GM18508 (cell line): Measurements from ENCODE around the gene MLANA.

Experiments
- ATAC-seq: cut with Tn5 transposase; IDR thresholded peaks from one replicate; pipeline ENCODE4 v1.9.1; 2021; ENCODE audit warnings: moderate number of reproducible peaks; ENCODE audit not compliant: insufficient read depth, unreplicated experiment

Gene MLANA

DNA sequence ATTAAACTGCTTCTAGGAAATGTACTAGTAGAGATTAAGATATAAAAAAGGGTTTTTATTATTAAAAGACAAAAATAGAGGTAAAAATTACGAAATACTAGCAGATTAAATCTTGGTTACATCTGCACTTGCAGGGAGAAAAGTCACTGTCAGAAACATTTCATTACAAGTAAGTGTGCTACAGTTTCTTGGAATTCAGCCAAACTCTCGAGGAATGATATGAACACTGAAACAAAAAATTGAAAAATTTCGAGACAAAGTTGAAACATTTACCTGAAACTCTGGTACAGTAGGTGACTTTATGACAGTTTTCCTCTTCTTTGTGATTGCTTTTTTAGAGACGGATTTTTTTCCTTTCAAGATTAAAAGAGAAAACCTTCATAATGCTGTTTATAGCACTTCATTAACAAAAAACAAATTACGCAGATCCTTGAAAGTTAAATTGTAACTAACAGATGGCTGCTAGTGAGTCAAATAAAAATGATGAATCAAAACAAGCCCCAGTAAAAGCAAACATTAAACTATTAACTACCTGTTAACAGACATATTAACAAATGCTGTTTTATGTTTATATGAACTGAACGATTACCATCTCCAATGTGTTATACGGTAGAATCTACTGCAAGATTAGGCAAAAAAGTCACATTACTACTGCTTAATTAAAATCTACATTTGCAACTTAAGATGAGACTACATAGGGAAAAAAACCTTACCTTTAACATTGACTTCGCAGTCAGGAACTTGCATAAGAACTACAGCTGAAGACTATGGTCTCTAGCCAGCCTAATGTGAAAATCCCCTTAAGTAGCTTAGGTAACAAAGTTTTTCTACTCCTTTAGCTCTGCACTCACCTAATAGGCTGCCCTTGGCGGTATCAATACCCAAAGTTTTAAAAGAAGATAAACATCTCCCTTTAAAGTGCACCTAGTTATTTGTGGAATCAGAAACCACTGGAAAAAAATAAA, 63.3 kb downstream of the MLANA start:
- ATAC-seq: no peak

DNA sequence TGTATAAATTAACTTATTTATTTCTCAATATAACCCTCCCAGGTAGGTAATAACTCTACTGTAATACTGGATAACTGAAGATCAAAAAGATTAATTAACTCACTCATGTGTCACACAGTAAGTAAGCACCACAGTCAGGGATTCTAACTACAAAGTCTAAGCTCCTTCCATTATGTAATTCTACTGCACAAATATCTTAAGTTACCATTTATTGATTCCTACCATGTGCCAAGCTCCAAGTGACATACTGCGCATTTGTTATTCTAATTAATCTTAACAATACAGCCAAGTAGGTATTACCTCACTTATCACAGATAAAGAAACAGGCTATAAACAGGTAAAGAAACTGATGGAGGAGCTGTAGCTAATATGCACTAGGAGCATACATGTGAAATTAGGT, 66.5 kb downstream of the MLANA start:
- no peak for ATAC-seq

- ATAC-seq: no peak
These were observed 67.6 kb downstream of the MLANA start for GRCh38 chr9:5958273-5958672.
